Stimulated activated CD8-positive, alpha-beta memory T cell treated with anti-CD3 and anti-CD28 coated beads, Interleukin-7, amount 100 ng/mL, for 4 hours (primary cell): ENCODE results near the gene IGSF9.

Experiments used
- DNase-seq, 2 donors: peaks; one replicate each; pipeline ENCODE4 v3.0.0-alpha.2; 2020; ENCODE audit warnings: low read depth in 2 of 2

Gene IGSF9

DNA sequence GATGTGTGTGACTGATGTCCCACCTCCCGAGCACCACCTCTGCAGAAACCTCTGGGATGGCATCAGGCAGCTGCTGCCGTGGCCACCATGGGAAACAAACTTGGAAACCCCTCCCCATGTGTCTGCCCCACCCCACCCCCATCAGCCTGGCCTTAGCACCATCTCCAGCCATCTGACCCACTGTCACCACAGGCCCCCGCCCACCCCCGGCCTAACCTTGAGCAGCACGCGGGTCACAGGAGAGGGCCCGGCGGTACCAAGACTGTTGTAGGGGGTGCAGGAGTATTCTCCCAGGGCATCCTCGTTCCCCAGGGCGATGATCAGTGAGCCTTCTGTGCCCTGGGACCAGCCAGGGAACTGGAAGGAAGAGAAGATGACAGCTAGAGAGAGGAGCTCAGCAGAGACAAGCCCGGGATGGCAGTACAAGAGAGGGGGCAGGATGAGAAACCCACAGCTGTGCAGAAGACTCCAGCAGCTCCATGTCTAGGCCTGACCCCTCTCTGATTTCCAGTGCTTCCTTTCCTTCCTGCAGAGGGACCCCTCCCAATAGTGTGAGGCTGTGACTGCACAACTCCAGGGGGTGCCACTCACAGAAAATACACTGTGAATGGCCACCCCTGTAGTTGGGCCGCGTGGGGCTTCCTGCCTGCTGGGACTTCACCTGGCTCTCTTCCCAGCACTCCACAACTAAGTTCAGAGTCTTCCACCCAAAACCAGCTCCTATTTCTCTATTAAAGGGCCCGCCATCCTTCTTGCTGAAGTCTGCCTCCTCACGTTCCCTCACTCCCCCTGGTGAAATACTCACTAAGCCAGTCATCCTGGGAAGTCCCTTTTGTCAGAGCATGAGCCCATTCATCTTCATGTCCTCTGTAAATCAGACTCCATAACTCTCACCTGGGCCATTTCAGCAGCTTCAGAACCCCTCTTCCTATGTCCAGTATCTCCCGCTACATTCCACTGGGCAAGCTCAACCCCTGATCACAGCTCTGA is 12.8 kb downstream of the IGSF9 start:
- DNase-seq: no peak

DNA sequence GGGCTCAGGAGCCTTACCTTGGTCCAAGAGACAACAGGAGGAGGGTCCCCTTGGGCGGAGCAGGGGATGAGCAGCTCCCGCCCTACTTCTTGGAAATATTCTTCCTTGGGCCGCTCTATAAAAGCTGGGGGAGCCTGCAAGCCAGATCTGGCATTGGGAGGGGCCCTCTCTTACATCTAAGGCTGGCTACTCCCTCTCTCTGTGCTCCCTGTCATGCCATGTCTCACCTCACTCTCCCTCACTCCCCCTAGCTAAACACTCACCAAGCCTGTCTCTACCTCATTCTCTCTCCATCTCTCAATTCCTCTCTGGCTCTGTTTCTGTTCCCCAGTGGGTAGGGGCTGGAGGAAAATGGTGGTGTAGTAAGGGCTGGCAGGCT is 13.6 kb downstream of the IGSF9 start:
- DNase-seq: no peak

- DNase-seq: no peak
These were observed 14.2 kb downstream of the IGSF9 start for GRCh38 chr1:159931101-159931794.

GRCh38 chr1:159930634-159931033 is 14.8 kb downstream of the IGSF9 start:
- no peak for DNase-seq

DNA sequence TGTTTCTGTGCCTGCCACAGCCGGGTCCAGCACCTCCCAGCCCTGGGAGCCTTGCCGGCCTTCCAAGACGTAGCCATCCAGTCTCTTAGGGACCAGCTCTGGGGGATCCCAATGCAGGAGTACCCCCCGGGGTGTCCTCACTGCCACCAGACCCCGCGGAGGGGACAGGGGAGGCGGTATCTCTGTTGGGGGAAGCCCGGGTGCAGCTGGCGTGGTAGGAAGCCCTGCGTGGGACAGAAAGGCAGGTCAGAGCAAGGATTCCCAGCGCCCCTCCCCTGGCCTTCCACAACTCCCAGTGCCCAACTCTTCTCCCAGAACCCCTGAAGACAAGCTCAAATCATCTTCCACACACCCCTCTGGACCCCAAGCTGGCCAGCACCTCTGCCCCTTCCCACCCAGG is 15.2 kb downstream of the IGSF9 start:
- no peak for DNase-seq

GRCh38 chr1:159929155-159930051 is 16.0 kb downstream of the IGSF9 start:
- DNase-seq: no peak

GRCh38 chr1:159928491-159929050 is 16.8 kb downstream of the IGSF9 start:
- no peak for DNase-seq

- no peak for DNase-seq
These were observed 17.5 kb downstream of the IGSF9 start for GRCh38 chr1:159927849-159928431.

GRCh38 chr1:159927211-159927848 is 18.1 kb downstream of the IGSF9 start:
- no peak for DNase-seq

GRCh38 chr1:159925719-159926078 is 19.7 kb downstream of the IGSF9 start:
- no peak for DNase-seq

DNA sequence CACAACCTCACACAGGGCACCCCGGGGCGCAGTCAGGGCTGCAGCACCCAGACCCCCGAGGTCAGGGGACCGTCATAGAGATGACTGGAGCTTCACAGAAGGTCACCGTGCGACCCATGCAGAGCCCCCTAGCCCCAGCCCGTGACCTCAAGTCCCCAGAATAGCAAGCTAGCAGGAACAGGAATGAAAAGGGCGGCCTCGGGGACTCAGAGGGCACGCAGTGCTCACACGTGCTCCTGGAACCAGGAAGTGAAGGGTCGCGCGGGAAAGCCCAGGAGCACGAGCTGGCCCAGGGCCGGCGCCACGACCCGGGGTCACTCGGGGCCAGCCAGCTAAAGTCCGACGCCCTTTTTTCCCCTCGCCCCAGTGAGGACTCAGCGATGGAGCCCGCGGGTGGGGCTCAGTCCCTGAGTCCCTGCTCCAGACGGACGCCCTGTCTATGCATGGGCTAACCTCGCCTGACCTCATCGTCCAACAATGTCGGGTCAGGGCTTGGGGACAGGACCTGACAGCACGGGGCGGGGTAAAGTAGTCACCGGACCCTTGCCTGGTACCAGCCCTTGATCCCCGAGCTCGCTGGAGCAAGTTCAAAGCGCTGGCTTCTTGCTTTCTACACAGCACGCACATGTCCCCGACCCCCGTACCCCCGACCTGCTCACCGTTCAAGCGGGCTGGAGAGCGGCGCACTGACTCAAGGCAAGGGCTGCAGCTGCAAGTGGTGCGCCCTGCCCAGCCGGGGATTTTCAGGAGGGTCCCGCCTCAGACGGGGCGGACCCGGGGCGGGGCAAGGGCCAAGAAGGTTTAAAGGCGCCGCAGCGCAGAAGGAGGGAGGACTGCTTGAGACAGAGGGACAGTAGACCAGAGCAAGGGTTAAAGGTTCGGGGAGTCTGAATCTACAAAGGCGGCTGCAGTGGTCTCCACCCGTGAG is 20.4 kb downstream of the IGSF9 start, which contains the start of gene TAGLN2:
TAGLN2 (minus strand) TSS at position 717 of the 928 bp plus-strand sequence. CDS start 4,998 bp downstream, outside the sequence.
- DNase-seq: peak; percentile 79 to 89

DNA sequence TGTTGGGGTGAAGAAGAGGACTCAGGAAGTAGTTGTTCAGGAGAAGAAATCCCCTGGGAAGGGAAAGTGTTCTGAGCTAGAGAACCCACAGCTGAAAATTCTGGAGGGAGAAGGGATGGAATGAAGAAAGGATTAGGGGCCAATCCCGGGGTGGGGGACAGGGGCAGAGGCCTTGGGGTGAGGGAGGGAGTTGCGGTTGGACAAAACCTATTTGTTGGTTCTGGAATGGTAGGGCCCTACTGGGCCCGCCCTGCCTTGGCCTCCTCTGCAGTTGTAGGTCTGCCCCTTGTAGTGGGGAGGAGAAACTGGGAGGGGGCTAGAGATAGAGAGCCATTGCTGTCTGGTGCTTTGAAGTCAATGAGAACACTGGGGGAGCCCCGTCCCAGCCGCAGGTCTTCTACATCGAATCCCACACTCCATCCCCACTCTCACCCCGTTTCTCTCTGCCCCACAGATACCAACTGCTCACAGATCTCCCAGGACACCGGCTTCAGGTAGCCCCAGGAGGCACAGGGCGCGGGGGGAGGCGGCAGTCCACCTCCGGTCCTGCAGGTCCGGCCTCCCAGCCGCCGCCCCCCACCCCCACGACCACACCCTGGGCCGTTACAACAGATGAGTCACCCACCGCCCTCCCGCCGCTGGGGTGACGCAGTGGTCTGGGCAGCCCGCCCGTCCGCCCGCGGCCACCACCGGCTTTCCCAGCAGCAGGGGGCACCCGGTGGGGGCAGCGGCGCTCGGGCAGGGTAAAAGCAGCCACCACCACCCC is 21.2 kb downstream of the IGSF9 start:
- peak; percentile 21 to 66 for DNase-seq

- DNase-seq: peak; percentile 75 to 77
These were observed 22.0 kb downstream of the IGSF9 start for GRCh38 chr1:159923203-159924024.

- DNase-seq: no peak
These were observed 22.8 kb downstream of the IGSF9 start for GRCh38 chr1:159922511-159923202.

DNA sequence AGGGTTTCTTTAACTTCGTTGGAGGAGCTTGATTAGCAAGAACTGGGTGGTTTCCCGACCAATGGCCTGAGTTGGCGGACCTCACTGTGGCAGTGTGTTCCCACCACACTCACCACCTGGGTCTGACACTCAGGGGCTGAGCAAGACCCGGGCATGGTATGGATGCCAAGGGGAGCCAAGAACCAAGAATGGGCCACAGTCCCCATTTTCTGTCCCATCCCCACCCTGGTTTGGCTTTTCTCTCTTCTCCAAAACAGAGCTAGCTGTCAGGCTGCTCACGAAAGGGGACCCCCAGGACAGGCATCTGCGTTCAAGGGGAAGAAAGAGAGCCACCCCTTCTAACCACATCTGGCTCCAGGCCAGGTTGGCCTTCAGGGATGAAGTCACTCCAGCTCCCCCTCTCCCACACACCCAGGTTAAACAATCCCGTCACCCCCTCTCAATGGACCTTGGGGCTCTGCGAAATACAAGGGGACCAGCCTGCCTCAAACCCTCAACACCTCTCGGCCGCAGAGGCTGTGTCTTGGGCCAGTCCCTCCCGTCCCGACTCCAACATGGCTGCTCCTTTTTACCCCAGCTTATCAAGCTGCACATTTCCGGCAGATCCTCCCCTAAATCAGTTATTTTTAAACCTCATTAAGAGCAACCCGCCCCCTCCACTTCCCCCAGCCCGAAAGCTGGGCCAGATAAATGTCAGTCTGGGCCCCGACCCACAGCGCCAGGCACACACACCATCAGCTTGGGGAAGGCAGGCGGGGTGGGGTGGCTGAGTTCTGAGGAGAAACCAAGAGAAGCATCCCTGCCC is 23.5 kb downstream of the IGSF9 start:
- DNase-seq: no peak

DNA sequence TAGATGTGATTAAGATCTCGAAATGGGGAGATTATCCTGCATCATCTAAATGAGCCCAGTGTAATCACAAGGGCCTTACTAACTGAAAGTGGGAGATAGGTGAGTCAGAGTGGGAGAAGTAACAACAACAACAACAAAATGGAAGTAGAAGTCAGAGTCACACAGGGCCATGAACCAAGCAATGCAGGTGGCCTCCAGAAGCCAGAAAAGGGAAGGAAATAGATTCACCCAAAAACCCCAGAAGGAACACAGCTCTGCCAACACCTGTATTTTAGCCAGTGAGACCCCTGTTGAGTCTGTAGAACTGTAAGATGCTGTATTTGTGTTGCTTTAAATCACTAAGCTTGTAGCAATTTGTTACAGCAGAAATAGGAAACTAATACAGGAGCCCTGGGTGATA is 24.2 kb downstream of the IGSF9 start:
- no peak for DNase-seq
